HAP-1 (cell line): ENCODE measurements around the gene MYL10.
"Not testable (repeated sequence)": the region's sequence is repeated elsewhere in the genome, so short reads cannot be mapped to it uniquely, and the experiment has no call there.

Experiments
- DNase-seq, 2 experiments: peaks; one replicate each; pipeline ENCODE4 v3.0.0-alpha.2; 2016 to 2020; ENCODE audit warnings: low spot score in 2 of 2
- H3K27me3 ChIP-seq: fragments of 250-450 bp; sonication (Bioruptor Pico); 2 replicates; pipeline ENCODE4 v1.5.1; 2020; ENCODE audit warnings: low read depth, mild to moderate bottlenecking, moderate library complexity
- H3K36me3 ChIP-seq: fragments of 250-450 bp; sonication (Bioruptor Pico); replicated peaks from 2 replicates; pipeline ENCODE4 v1.5.1; 2020; ENCODE audit warnings: mild to moderate bottlenecking
- H3K4me1 ChIP-seq: fragments of 250-450 bp; sonication (Bioruptor Pico); 2 replicates; pipeline ENCODE4 v1.5.1; 2020; ENCODE audit warnings: mild to moderate bottlenecking
- H3K4me3 ChIP-seq: fragments of 250-450 bp; sonication (Bioruptor Pico); 2 replicates; pipeline ENCODE4 v1.5.1; 2020; ENCODE audit warnings: mild to moderate bottlenecking, moderate library complexity
- H3K9me3 ChIP-seq: fragments of 250-450 bp; sonication (Bioruptor Pico); 2 replicates; pipeline ENCODE4 v1.5.1; 2020; ENCODE audit warnings: mild to moderate bottlenecking, moderate library complexity
- in situ Hi-C: fragments of 300-500 bp; cut with MboI; formaldehyde crosslinking; loops from 3 replicates; pipeline ENCODE4 v1.14.3; 2020; ENCODE audit warnings: low sequenced_read_pairs, inconsistent platforms, mixed read lengths

The MYL10 gene

DNA sequence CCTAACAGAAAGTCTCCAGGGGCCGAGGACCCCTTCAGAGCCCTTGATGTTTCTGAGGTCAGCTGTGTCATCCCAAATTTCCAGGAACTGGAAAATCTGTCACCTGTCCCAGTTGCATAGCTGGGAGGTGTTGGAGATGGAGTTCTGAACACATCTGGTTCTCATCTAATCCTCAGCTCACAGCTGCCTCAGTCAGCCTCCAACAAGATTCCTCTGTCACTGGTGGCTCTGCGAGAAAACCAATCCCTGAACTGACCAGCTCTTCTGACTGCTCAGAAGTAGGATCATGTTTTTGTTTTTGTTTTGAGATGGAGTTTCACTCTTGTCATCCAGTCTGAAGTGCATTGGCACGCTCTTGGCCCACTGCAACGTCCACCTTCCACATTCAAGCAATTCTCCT lies 37.6 kb upstream of the MYL10 start:
- in situ Hi-C loops: no loop called here

DNA sequence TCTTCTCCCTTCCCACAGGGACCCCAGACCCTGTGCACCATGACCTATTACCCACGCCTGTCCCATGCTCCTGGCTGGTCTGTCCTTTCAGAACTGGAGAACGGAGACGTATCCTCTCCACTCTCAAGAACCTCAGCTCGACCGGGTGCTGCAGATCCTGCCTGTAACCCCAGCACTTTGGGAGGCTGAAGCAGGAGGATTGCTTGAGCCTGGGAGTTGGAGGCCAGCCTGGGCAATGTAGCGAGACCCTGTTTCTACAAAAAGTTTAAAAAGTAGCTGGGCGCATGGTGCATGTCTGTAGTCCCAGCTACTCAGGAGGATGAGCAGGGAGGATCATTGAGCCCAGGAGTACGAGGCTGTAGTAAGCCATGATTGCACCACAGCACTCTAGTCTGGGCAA lies 37.2 kb upstream of the MYL10 start:
- Histone ChIP-seq H3K27me3 (no peaks in the 10 kb centered on the region), H3K36me3 (no peaks in the 10 kb centered on the region), H3K9me3 (no peaks in the 10 kb centered on the region), H3K4me3 (no peak overlapping the region), H3K4me1 (peaks cover 6% of the 10 kb centered on the region)
- no peak for DNase-seq
- in situ Hi-C loops: no loop called here

More for the DNA sequence above, 37.6 kb upstream of the MYL10 start:
- H3K4me3 ChIP-seq: no peak overlapping the region
- peaks cover 4% of the 10 kb centered on the region for H3K4me1 ChIP-seq
- no peak for DNase-seq
- no peaks in the 10 kb centered on the region for H3K27me3 ChIP-seq
- H3K9me3 ChIP-seq: no peaks in the 10 kb centered on the region
- no peaks in the 10 kb centered on the region for H3K36me3 ChIP-seq

- H3K9me3 ChIP-seq: no peaks in the 10 kb centered on the region
- no peak for DNase-seq
- H3K36me3 ChIP-seq: no peaks in the 10 kb centered on the region
- in situ Hi-C loops: no loop called here
- peaks cover 6% of the 10 kb centered on the region for H3K4me1 ChIP-seq
- no peak overlapping the region for H3K4me3 ChIP-seq
- no peaks in the 10 kb centered on the region for H3K27me3 ChIP-seq
Measured at GRCh38 chr7:101664893-101665471, 35.9 kb upstream of the MYL10 start.

DNA sequence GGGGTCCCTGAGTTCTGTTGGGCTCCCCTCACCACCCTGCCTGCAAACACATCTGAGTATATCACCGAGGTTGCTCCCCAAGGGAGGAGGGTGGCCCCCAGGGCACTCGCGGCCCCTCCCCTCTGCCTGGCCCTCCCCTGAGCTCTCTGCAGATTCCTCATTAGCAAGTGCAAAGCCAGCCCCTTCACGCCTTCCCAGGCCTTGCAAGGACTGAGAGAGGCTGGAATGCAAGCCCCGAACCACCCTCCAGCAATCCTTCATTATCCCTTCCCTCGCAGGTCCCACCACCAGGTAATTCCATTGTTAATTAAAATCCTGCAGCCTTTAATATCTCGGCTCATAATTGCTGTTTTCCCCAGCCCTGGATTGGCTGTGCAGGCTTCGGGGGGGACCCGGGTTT lies 35.3 kb upstream of the MYL10 start:
- Histone ChIP-seq H3K4me1 (peaks cover 6% of the 10 kb centered on the region), H3K27me3 (no peaks in the 10 kb centered on the region), H3K9me3 (no peaks in the 10 kb centered on the region), H3K4me3 (no peak overlapping the region), H3K36me3 (no peaks in the 10 kb centered on the region)
- DNase-seq: peak in 1 of 2 experiments; percentile 66
- in situ Hi-C loops: no loop called here

DNA sequence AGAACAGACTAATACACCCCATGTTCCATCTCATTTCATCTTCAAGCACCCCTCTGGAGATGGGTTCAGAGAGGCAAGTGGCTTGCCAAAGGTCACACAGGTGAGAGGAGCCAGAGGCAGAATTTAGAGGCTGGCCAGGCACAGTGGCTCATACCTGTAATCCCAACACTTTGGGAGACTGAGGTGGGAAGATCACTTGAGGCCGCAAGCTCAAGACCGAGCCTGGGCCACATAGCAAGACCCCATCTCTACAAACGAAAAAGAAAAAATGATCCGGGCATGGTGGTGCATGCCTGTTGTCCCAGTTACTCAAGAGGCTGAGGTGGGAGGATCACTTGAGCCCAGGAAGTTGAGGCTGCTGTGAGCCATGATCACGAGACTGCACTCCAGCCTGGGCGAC lies 34.7 kb upstream of the MYL10 start:
- no peak for DNase-seq
- no peaks in the 10 kb centered on the region for H3K27me3 ChIP-seq
- no peaks in the 10 kb centered on the region for H3K9me3 ChIP-seq
- H3K4me3 ChIP-seq: no peak overlapping the region
- no peaks in the 10 kb centered on the region for H3K36me3 ChIP-seq
- peaks cover 6% of the 10 kb centered on the region for H3K4me1 ChIP-seq
- in situ Hi-C loops: no loop called here

DNA sequence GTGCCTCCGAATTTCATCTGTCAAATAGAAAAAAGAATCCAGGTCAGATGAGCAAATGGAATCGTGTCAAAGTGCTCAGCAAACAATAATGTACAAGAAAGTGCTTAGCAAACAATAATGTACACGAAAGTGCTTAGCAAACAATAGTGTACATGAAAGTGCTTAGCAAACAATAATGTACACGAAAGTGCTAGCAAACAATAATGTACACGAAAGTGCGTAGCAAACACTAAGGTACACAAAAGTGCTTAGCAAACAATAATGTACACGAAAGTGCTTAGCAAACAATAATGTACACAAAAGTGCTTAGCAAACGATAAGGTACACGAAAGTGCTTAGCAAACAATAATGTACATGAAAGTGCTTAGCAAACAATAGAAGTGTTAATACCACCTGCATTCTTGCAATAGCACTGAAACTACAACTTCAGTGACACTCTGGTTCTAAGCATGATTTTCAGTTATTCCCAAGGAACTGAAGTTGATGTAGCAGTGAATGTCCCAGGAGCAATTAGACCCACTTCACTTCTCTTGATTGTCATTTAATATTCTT lies 33.4 kb upstream of the MYL10 start:
- H3K36me3 ChIP-seq: no peaks in the 10 kb centered on the region
- H3K4me1 ChIP-seq: peaks cover 6% of the 10 kb centered on the region
- H3K27me3 ChIP-seq: no peaks in the 10 kb centered on the region; the same call in 1 of the 2 replicates
- no peak overlapping the region for H3K4me3 ChIP-seq
- in situ Hi-C loops: no loop called here
- H3K9me3 ChIP-seq: no peaks in the 10 kb centered on the region
- no peak for DNase-seq

GRCh38 chr7:101659706-101660105 lies 30.6 kb upstream of the MYL10 start:
- Histone ChIP-seq H3K9me3 (no peaks in the 10 kb centered on the region), H3K4me3 (no peak overlapping the region), H3K4me1 (peaks cover 4% of the 10 kb centered on the region), H3K36me3 (no peaks in the 10 kb centered on the region), H3K27me3 (no peaks in the 10 kb centered on the region; the same call in 1 of the 2 replicates)
- in situ Hi-C loops: no loop called here
- no peak for DNase-seq

DNA sequence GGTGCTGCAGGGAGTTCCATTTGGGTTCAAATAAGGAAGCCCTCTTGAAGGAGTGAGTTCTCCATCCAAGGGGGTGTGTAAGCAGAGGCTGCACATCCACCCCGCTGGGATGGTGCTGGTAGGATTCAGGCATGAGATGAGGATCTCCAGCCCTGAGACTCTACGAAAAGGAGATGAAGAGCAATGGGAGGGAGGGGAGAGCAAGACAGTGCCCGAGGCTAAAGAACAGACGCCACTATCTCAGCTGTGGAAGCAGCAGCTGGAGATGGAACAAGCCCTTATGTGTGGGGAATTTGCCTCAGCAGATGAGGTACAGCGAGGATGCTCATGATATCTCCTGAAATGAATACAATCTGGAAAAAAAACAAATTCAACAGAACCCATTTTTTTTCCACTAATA lies 28.1 kb upstream of the MYL10 start:
- H3K4me1 ChIP-seq: peaks cover 10% of the 10 kb centered on the region
- no peak overlapping the region for H3K4me3 ChIP-seq
- in situ Hi-C loops: no loop called here
- H3K27me3 ChIP-seq: no peaks in the 10 kb centered on the region; the same call in 1 of the 2 replicates
- H3K9me3 ChIP-seq: no peaks in the 10 kb centered on the region
- H3K36me3 ChIP-seq: no peaks in the 10 kb centered on the region
- no peak for DNase-seq

GRCh38 chr7:101651112-101651511 lies 22.0 kb upstream of the MYL10 start:
- Histone ChIP-seq H3K36me3 (no peaks in the 10 kb centered on the region), H3K4me1 (peaks cover 8% of the 10 kb centered on the region), H3K9me3 (no peaks in the 10 kb centered on the region), H3K4me3 (no peak overlapping the region), H3K27me3 (no peaks in the 10 kb centered on the region)
- in situ Hi-C loops: no loop called here
- DNase-seq: no peak

DNA sequence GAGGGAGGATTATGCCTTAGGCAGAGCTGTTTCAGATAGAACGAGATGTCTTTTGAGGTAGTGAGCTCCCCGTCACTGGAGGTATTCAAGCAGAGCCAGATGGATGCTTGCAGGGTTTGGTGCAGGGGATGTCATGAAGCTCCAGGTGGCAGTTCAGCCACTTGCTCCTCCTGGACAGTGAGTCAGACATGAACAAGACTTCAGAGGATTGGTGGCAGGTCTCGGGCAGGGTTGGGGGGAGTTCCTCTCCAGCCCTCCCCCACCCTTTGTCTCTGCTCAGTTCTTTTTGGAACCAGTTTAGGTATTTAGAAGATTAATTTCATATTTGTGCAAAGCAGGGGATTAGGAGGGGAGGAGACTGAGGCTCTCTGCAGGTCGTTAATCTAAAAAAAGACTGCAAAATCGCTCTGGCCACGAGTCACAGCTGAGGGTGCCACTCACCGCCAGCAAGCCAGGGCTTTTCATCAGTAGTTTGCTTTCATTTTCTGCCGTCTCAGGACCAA lies 21.5 kb upstream of the MYL10 start:
- DNase-seq: no peak
- in situ Hi-C loops: no loop called here
- no peaks in the 10 kb centered on the region for H3K9me3 ChIP-seq
- H3K4me3 ChIP-seq: no peak overlapping the region
- no peaks in the 10 kb centered on the region for H3K27me3 ChIP-seq
- peaks cover 8% of the 10 kb centered on the region for H3K4me1 ChIP-seq
- no peaks in the 10 kb centered on the region for H3K36me3 ChIP-seq

DNA sequence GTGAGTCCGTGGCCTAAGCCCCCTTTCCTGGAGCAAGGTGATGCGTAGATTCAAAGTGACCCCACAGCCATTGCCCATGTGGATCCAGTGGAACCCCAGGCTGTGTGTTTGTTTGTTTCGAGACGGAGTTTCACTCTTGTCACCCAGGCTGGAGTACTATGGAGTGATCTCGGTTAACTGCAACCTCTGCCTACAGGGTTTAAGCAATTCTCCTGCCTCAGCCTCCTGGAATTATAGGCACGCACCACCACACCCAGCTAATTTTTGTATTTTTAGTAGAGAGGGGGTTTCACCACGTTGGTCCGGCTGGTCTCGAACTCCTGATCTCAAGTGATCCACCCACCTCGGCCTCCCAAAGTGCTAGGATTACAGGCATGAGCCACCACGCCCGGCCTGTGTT lies 18.8 kb upstream of the MYL10 start:
- not testable (repeated sequence) for DNase-seq, H3K4me3 ChIP-seq, H3K27me3 ChIP-seq

DNA sequence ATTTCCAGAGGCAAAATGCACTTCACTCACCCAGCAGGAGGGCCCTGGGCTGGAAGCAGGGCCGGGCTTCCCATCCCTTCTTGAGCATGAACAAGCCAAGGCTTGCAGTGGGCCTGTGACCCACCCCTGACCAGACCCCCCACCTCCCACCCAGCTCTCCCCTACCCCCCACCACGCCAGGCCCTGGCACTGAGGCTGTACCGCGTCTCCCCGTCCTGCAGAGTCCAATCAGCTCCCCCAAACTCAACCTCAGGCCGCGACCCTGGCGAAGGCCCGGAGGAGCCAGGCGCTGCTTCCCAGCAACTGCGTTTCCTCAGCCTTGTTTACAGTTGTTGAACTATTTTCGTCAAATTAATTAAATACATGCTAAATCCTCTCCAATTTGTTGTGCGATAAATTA lies 16.9 kb upstream of the MYL10 start:
- no peaks in the 10 kb centered on the region for H3K27me3 ChIP-seq
- no peaks in the 10 kb centered on the region for H3K9me3 ChIP-seq
- no peak overlapping the region for H3K4me3 ChIP-seq
- DNase-seq: no peak
- in situ Hi-C loops: no loop called here
- H3K36me3 ChIP-seq: no peaks in the 10 kb centered on the region
- no peaks in the 10 kb centered on the region; the same call in 1 of the 2 replicates for H3K4me1 ChIP-seq

More for the DNA sequence above, 18.8 kb upstream of the MYL10 start:
- H3K9me3 ChIP-seq, H3K36me3 ChIP-seq, H3K4me1 ChIP-seq, in situ Hi-C loops: not testable (repeated sequence)

DNA sequence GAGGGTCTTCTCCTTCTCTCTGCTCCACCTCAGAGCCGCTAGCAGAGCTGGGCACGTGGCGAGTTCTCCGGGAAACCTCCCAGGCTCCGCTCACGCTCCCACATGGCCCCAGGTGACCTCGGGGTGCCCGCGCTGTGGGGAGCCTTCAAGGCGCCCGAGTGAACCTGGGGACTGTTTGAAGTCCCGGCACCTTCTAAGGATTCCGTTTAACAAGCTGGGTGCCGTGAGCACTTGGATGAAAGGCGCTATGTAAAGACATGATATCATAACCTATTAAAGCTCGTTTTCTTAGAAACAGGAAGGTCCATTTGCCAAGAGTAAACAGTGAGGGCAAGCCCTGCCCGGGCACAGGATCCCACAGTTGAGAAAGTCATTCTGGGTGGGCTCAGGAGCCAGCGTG lies 15.8 kb upstream of the MYL10 start:
- DNase-seq: no peak
- no peaks in the 10 kb centered on the region for H3K9me3 ChIP-seq
- no peaks in the 10 kb centered on the region for H3K27me3 ChIP-seq
- no peaks in the 10 kb centered on the region for H3K36me3 ChIP-seq
- H3K4me3 ChIP-seq: no peak overlapping the region
- in situ Hi-C loops: no loop called here
- no peaks in the 10 kb centered on the region for H3K4me1 ChIP-seq

- H3K4me1 ChIP-seq, H3K9me3 ChIP-seq, H3K4me3 ChIP-seq, DNase-seq, H3K27me3 ChIP-seq, in situ Hi-C loops, H3K36me3 ChIP-seq: not testable (repeated sequence)
Measured at GRCh38 chr7:101639127-101639526, 10.0 kb upstream of the MYL10 start.
